ENCODE measurements around the gene LY6G6C.

DNA sequence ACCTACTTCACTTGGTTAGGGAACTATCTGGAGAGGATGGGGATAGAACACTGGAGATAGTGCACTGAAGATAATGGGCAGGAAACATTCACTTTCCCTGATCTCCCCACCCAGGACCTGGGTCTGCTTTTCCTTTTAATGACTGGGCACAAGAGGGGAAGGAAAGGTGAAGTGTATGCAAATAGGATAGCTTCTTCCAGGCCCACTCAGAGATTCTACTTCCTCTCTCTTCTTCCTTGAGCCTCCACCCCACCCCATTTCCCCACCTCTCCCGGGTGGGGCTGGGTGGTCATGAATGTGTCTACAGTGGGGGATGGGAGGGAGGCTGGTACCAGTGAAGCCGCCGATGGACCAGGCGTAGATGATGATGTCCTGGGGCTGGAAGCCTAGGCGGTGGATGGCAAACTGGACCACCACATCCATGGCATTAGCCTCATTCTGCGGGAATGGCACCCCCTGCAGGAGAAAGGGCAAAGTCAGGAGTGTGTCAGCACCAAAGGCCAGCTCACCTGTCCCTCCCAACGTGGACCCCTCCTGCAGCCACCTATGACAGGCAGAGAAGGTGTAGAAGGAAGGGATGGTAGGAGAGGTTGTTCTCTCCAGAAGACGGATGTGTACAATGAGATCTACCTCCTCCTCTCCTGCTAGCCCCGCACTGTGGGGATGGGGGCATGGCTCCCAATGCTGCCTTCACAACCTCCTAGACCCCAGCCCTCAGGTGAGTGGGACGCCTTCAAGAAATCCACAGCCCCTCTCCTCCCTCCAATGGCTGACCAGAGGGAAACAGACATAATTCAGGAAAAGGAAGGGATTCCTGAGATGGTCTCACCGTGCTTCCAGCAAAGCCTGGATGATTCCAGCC is 32.1 kb downstream of the LY6G6C start:
- TF ChIP-seq SUZ12 (IDR thresholded peaks at IDR 0.05; ENCODE audit: extremely low read depth, insufficient read depth, insufficient read length) (no peak), YY1 (IDR thresholded peaks at IDR 0.05; ENCODE audit: insufficient read depth, insufficient read length) (no peak), ZNF274 (IDR thresholded peaks at IDR 0.05; ENCODE audit: low read depth, low read length) (no peak)
